ENCODE data around the gene PPBP. TPM values are rescaled to one million over a fixed set of nuclear protein-coding genes. Genes with fewer than 3 reads are reported as not detected.

The PPBP gene
- total RNA-seq, 1 experiment from 2014 or later: not detected

GRCh38 chr4:73998040-73999011 is 10.3 kb upstream of the PPBP start, which contains the start of gene CXCL5:
TSS of gene CXCL5 (minus strand) at chr4:73998677. CDS start at chr4:73998581, 96 bp downstream.
- Mint-ChIP-seq H3K27ac (peak within 1 kb of the TSS; percentile 93), H3K4me3 (peak within 1 kb of the TSS; percentile 86), H3K27me3 (ENCODE audit: low read depth) (peaks cover 23% of the 10 kb centered on the region), H3K4me1 (peaks cover 39% of the 10 kb centered on the region), H3K36me3 (peaks cover 12% of the 10 kb centered on the region), H3K9me3 (peaks cover 5% of the 10 kb centered on the region; the same call in 1 of the 2 replicates)
- ChIA-PET CTCF (interaction anchor here (0.6 to 2.4 kb wide), 19 partner anchors 8 to 424 kb away, joined by 3 to 20 read pairs (median 5); partner anchors contain the start of genes CXCL1, CXCL2, CXCL3 and PF4), POLR2A (interaction anchor here (0.7 to 1.7 kb wide), 6 partner anchors 9 to 113 kb away, joined by 3 to 4 read pairs (median 3); partner anchors contain the start of gene CXCL2)
- ATAC-seq: peak; percentile 98
- DNase-seq (ENCODE audit: low spot score): peak; percentile 75
- no peak for TF ChIP-seq MXD4 (CRISPR knock-in tag; IDR thresholded peaks at IDR 0.05; ENCODE audit: borderline replicate concordance)
- TF ChIP-seq ZNF416 (CRISPR knock-in tag; IDR thresholded peaks at IDR 0.05): no peak
- 0 out of 2 replicates have a peak, but pooled peaks have one; percentile 28 for TF ChIP-seq SP1 (CRISPR knock-in tag; conservative IDR thresholded peaks at IDR 0.05)
- peak; percentile 95 for TF ChIP-seq FOXP1 (CRISPR knock-in tag; IDR thresholded peaks at IDR 0.05; ENCODE audit: borderline replicate concordance)
- no peak for TF ChIP-seq TCF7 (CRISPR knock-in tag; IDR thresholded peaks at IDR 0.05; ENCODE audit: low read depth)
- peak; percentile 54; the same call in 1 of the 2 replicates for TF ChIP-seq AR (CRISPR knock-in tag; IDR thresholded peaks at IDR 0.05)
- TF ChIP-seq, protein P1, sequence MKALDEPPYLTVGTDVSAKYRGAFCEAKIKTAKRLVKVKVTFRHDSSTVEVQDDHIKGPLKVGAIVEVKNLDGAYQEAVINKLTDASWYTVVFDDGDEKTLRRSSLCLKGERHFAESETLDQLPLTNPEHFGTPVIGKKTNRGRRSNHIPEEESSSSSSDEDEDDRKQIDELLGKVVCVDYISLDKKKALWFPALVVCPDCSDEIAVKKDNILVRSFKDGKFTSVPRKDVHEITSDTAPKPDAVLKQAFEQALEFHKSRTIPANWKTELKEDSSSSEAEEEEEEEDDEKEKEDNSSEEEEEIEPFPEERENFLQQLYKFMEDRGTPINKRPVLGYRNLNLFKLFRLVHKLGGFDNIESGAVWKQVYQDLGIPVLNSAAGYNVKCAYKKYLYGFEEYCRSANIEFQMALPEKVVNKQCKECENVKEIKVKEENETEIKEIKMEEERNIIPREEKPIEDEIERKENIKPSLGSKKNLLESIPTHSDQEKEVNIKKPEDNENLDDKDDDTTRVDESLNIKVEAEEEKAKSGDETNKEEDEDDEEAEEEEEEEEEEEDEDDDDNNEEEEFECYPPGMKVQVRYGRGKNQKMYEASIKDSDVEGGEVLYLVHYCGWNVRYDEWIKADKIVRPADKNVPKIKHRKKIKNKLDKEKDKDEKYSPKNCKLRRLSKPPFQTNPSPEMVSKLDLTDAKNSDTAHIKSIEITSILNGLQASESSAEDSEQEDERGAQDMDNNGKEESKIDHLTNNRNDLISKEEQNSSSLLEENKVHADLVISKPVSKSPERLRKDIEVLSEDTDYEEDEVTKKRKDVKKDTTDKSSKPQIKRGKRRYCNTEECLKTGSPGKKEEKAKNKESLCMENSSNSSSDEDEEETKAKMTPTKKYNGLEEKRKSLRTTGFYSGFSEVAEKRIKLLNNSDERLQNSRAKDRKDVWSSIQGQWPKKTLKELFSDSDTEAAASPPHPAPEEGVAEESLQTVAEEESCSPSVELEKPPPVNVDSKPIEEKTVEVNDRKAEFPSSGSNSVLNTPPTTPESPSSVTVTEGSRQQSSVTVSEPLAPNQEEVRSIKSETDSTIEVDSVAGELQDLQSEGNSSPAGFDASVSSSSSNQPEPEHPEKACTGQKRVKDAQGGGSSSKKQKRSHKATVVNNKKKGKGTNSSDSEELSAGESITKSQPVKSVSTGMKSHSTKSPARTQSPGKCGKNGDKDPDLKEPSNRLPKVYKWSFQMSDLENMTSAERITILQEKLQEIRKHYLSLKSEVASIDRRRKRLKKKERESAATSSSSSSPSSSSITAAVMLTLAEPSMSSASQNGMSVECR (CRISPR knock-in tag; IDR thresholded peaks at IDR 0.05; ENCODE audit: borderline replicate concordance): peak; percentile 74; the same call in 1 of the 2 replicates
- no peak; the same call in 1 of the 2 replicates for TF ChIP-seq ZNF219 (CRISPR knock-in tag; IDR thresholded peaks at IDR 0.05; ENCODE audit: borderline replicate concordance)
- TF ChIP-seq NFATC4 (CRISPR knock-in tag; IDR thresholded peaks at IDR 0.05): no peak
- TF ChIP-seq IRF2 (CRISPR knock-in tag; IDR thresholded peaks at IDR 0.05; ENCODE audit: borderline replicate concordance, low read depth): no peak
- no peak for TF ChIP-seq SMAD4 (CRISPR knock-in tag; IDR thresholded peaks at IDR 0.05)
- peak; percentile 59; the same call in 1 of the 2 replicates for TF ChIP-seq ZBTB21 (CRISPR knock-in tag; IDR thresholded peaks at IDR 0.05; ENCODE audit: borderline replicate concordance)
- peak; percentile 86; the same call in 1 of the 2 replicates for TF ChIP-seq KAT7 (CRISPR knock-in tag; IDR thresholded peaks at IDR 0.05; ENCODE audit: borderline replicate concordance)
- peak; percentile 73; the same call in 1 of the 2 replicates for TF ChIP-seq TP53 (CRISPR knock-in tag; IDR thresholded peaks at IDR 0.05)
- TF ChIP-seq ZNF671 (CRISPR knock-in tag; IDR thresholded peaks at IDR 0.05): no peak
- TF ChIP-seq, protein P2, sequence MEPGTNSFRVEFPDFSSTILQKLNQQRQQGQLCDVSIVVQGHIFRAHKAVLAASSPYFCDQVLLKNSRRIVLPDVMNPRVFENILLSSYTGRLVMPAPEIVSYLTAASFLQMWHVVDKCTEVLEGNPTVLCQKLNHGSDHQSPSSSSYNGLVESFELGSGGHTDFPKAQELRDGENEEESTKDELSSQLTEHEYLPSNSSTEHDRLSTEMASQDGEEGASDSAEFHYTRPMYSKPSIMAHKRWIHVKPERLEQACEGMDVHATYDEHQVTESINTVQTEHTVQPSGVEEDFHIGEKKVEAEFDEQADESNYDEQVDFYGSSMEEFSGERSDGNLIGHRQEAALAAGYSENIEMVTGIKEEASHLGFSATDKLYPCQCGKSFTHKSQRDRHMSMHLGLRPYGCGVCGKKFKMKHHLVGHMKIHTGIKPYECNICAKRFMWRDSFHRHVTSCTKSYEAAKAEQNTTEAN (CRISPR knock-in tag; IDR thresholded peaks at IDR 0.05): 0 out of 2 replicates have a peak, but pooled peaks have one; percentile 58
- TF ChIP-seq ZNF396 (CRISPR knock-in tag; IDR thresholded peaks at IDR 0.05; ENCODE audit: borderline replicate concordance): no peak
- 0 out of 2 replicates have a peak, but pooled peaks have one; percentile 29 for TF ChIP-seq ZNF138 (CRISPR knock-in tag; conservative IDR thresholded peaks at IDR 0.05)
- no peak for TF ChIP-seq FOXJ3 (CRISPR knock-in tag; IDR thresholded peaks at IDR 0.05; ENCODE audit: borderline replicate concordance)
- TF ChIP-seq, protein P3, sequence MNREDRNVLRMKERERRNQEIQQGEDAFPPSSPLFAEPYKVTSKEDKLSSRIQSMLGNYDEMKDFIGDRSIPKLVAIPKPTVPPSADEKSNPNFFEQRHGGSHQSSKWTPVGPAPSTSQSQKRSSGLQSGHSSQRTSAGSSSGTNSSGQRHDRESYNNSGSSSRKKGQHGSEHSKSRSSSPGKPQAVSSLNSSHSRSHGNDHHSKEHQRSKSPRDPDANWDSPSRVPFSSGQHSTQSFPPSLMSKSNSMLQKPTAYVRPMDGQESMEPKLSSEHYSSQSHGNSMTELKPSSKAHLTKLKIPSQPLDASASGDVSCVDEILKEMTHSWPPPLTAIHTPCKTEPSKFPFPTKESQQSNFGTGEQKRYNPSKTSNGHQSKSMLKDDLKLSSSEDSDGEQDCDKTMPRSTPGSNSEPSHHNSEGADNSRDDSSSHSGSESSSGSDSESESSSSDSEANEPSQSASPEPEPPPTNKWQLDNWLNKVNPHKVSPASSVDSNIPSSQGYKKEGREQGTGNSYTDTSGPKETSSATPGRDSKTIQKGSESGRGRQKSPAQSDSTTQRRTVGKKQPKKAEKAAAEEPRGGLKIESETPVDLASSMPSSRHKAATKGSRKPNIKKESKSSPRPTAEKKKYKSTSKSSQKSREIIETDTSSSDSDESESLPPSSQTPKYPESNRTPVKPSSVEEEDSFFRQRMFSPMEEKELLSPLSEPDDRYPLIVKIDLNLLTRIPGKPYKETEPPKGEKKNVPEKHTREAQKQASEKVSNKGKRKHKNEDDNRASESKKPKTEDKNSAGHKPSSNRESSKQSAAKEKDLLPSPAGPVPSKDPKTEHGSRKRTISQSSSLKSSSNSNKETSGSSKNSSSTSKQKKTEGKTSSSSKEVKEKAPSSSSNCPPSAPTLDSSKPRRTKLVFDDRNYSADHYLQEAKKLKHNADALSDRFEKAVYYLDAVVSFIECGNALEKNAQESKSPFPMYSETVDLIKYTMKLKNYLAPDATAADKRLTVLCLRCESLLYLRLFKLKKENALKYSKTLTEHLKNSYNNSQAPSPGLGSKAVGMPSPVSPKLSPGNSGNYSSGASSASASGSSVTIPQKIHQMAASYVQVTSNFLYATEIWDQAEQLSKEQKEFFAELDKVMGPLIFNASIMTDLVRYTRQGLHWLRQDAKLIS (CRISPR knock-in tag; IDR thresholded peaks at IDR 0.05; ENCODE audit: borderline replicate concordance): 0 out of 2 replicates have a peak, but pooled peaks have one; percentile 8
- TF ChIP-seq NR2C2 (CRISPR knock-in tag; IDR thresholded peaks at IDR 0.05): no peak
- 0 out of 2 replicates have a peak, but pooled peaks have one; percentile 67 for TF ChIP-seq NR1H2 (CRISPR knock-in tag; IDR thresholded peaks at IDR 0.05)
- TF ChIP-seq NFE2L1 (CRISPR knock-in tag; IDR thresholded peaks at IDR 0.05): peak; percentile 54; the same call in 1 of the 2 replicates
